ENCODE data around the gene LYST. TPM values are rescaled to one million over a fixed set of nuclear protein-coding genes. Genes with fewer than 3 reads are reported as not detected.

LYST gene
- polyA plus RNA-seq, 3 donors = 46.3 to 128 (median 67.9) TPM

- no peaks in the 10 kb centered on the region for H3K9me3 ChIP-seq (replicated peaks in 1 of 2; ENCODE audit: control insufficient read depth in 1 of 2, insufficient read depth in 1 of 2, low read length in 2 of 2)
- H2AFZ ChIP-seq (ENCODE audit: insufficient read depth, low read depth, low read length, poor library complexity, severe bottlenecking) = no peak overlapping the region
- no peaks in the 10 kb centered on the region for H3K4me1 Mint-ChIP-seq
- H3K79me2 ChIP-seq (ENCODE audit: insufficient read depth, low read length) = peaks cover 26% of the 10 kb centered on the region
- 100% methylated on average over 2 of the region's 2 CpGs for WGBS (ENCODE audit: insufficient coverage)
- H3K27ac Mint-ChIP-seq = peak overlapping the region in 5 of 7 donors; percentile 15 to 47 (median 23)
- no peak overlapping the region for H3K9ac ChIP-seq (ENCODE audit: insufficient read depth, low read length, poor library complexity, severe bottlenecking)
- H3K4me1 ChIP-seq (ENCODE audit: control insufficient read depth in 1 of 2, insufficient read depth in 2 of 2, low read length in 2 of 2) = no peaks in the 10 kb centered on the region
- no peaks in the 10 kb centered on the region for H3K27me3 ChIP-seq (ENCODE audit: control insufficient read depth in 2 of 2, insufficient read depth in 2 of 2, low read length in 2 of 2)
- no peak for DNase-seq
- H3K36me3 ChIP-seq (replicated peaks in 1 of 2; ENCODE audit: control insufficient read depth in 1 of 2, insufficient read depth in 2 of 2, low read length in 2 of 2) = peaks cover 95 to 100% of the 10 kb centered on the region in 2 donors
- intact Hi-C loops (cut with micrococcal nuclease) = loop anchor here (10.0 kb wide), 2 partner anchors 57 to 877 kb away; no protein-coding TSS in a partner anchor
- no peak overlapping the region for H3K4me3 Mint-ChIP-seq
- no peak overlapping the region for H3K4me3 ChIP-seq (replicated peaks in 1 of 3; ENCODE audit: low read depth in 2 of 3, low read length in 3 of 3)
- no peak for TF ChIP-seq CTCF (IDR thresholded peaks at IDR 0.05)
- peaks cover 97% of the 10 kb centered on the region for H4K20me1 ChIP-seq (ENCODE audit: insufficient read depth, low read length)
- no peak overlapping the region for H3K27ac ChIP-seq (ENCODE audit: low read depth in 1 of 2, low read length in 2 of 2)
- H3K9me3 Mint-ChIP-seq = no peaks in the 10 kb centered on the region
- no peak overlapping the region for H3K4me2 ChIP-seq (replicated peaks; ENCODE audit: extremely low read depth, low read length, poor library complexity, severe bottlenecking)
- H3K36me3 Mint-ChIP-seq = peaks cover 83 to 96% of the 10 kb centered on the region in 2 donors
- peaks cover 0 to 3% (median 0%) of the 10 kb centered on the region in 3 donors for H3K27me3 Mint-ChIP-seq (ENCODE audit: low read depth in 3 of 3)
Measured at GRCh38 chr1:235697508-235697907, 169.2 kb downstream of the LYST start.

GRCh38 chr1:235689356-235689755 lies 177.3 kb downstream of the LYST start:
- Mint-ChIP-seq H3K4me1 (no peaks in the 10 kb centered on the region), H3K27me3 (ENCODE audit: low read depth in 3 of 3) (peaks cover 0 to 3% (median 0%) of the 10 kb centered on the region in 3 donors), H3K4me3 (no peak overlapping the region), H3K36me3 (peaks cover 78 to 94% of the 10 kb centered on the region in 2 donors), H3K27ac (peak overlapping the region in 4 of 7 donors; percentile 60 to 82 (median 73)), H3K9me3 (peaks cover 0 to 1% (median 0%) of the 10 kb centered on the region in 7 donors)
- peaks cover 94 to 99% of the 10 kb centered on the region in 2 donors for H3K36me3 ChIP-seq (replicated peaks in 1 of 2; ENCODE audit: control insufficient read depth in 1 of 2, insufficient read depth in 2 of 2, low read length in 2 of 2)
- no peak overlapping the region for H3K9ac ChIP-seq (ENCODE audit: insufficient read depth, low read length, poor library complexity, severe bottlenecking)
- no peak overlapping the region for H3K4me3 ChIP-seq (replicated peaks in 1 of 3; ENCODE audit: low read depth in 2 of 3, low read length in 3 of 3)
- WGBS (ENCODE audit: insufficient coverage) = 100% methylated on average over 1 of the region's 4 CpGs
- H4K20me1 ChIP-seq (ENCODE audit: insufficient read depth, low read length) = peaks cover 95% of the 10 kb centered on the region
- no peaks in the 10 kb centered on the region for H3K27me3 ChIP-seq (ENCODE audit: control insufficient read depth in 2 of 2, insufficient read depth in 2 of 2, low read length in 2 of 2)
- no peak overlapping the region for H3K4me2 ChIP-seq (replicated peaks; ENCODE audit: extremely low read depth, low read length, poor library complexity, severe bottlenecking)
- H2AFZ ChIP-seq (ENCODE audit: insufficient read depth, low read depth, low read length, poor library complexity, severe bottlenecking) = no peak overlapping the region
- no peak overlapping the region for H3K27ac ChIP-seq (ENCODE audit: low read depth in 1 of 2, low read length in 2 of 2)
- no peaks in the 10 kb centered on the region for H3K9me3 ChIP-seq (replicated peaks in 1 of 2; ENCODE audit: control insufficient read depth in 1 of 2, insufficient read depth in 1 of 2, low read length in 2 of 2)
- H3K79me2 ChIP-seq (ENCODE audit: insufficient read depth, low read length) = peaks cover 24% of the 10 kb centered on the region
- DNase-seq = no peak
- intact Hi-C loops (cut with micrococcal nuclease) = no loop called here
- TF ChIP-seq CTCF (IDR thresholded peaks at IDR 0.05) = no peak
- no peaks in the 10 kb centered on the region for H3K4me1 ChIP-seq (ENCODE audit: control insufficient read depth in 1 of 2, insufficient read depth in 2 of 2, low read length in 2 of 2)

All from CD14-positive monocyte (primary cell).